GM10847 (cell line): Measurements from ENCODE around the gene KDSR.

Experiments used
- POLR2A ChIP-seq: IDR thresholded peaks from 2 replicates; pipeline ENCODE4 v1.6.1; 2011; ENCODE audit not compliant: insufficient read length; ENCODE audit errors: extremely low read depth

The KDSR gene

GRCh38 chr18:63376538-63376937 is 9.5 kb upstream of the KDSR start:
- TF ChIP-seq POLR2A, result no peak

- no peak for TF ChIP-seq POLR2A
These were observed 7.5 kb upstream of the KDSR start for GRCh38 chr18:63374540-63374939.

- TF ChIP-seq POLR2A, result no peak
These were observed 6.2 kb upstream of the KDSR start for GRCh38 chr18:63373161-63373560.

DNA sequence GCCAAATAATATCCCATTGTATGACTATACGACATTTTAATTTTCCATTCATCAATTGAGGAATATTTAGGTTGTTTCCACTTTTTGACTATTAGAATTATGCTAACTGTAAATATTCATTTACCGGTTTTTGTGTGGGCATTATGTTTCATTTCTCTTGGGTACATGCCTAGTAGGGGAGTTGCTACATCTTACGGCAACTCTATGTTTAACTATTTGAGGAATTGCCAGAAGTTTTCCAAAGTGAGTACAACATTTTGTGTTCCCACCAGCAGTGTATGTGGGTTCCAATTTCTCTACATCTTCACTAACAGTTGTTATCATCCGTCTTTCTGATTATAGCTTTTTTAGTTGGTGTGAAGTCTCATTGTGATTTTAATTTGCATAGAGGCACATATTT is 1.6 kb upstream of the KDSR start:
- TF ChIP-seq POLR2A, result no peak

GRCh38 chr18:63366213-63367052 is 573 bp downstream of the KDSR start:
- TF ChIP-seq POLR2A, result no peak

- TF ChIP-seq POLR2A, result no peak
These were observed 1.2 kb downstream of the KDSR start for GRCh38 chr18:63365876-63366212.

- no peak for TF ChIP-seq POLR2A
These were observed 3.1 kb downstream of the KDSR start for GRCh38 chr18:63363951-63364350.

GRCh38 chr18:63356272-63356896 is 10.6 kb downstream of the KDSR start:
- TF ChIP-seq POLR2A, result no peak

DNA sequence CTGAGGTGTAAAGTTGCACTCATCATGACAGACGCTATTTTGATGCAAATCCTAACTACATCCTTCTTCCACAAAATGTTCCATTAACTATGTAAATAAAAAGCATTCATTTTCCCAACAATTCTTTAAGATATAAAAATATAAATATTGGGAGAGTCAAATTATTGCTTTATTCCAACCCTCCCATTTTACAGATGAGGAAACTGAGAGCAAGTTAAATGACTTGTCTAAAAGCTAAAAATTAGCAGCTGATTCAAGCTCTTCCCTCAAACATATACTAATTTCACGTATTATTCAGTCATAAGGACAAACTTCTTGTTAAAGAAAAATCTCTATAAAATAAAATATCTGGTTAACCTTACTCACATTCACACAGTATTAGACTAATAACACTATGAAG is 16.8 kb downstream of the KDSR start:
- TF ChIP-seq POLR2A, result no peak

GRCh38 chr18:63348508-63349136 is 18.4 kb downstream of the KDSR start:
- TF ChIP-seq POLR2A, result no peak

DNA sequence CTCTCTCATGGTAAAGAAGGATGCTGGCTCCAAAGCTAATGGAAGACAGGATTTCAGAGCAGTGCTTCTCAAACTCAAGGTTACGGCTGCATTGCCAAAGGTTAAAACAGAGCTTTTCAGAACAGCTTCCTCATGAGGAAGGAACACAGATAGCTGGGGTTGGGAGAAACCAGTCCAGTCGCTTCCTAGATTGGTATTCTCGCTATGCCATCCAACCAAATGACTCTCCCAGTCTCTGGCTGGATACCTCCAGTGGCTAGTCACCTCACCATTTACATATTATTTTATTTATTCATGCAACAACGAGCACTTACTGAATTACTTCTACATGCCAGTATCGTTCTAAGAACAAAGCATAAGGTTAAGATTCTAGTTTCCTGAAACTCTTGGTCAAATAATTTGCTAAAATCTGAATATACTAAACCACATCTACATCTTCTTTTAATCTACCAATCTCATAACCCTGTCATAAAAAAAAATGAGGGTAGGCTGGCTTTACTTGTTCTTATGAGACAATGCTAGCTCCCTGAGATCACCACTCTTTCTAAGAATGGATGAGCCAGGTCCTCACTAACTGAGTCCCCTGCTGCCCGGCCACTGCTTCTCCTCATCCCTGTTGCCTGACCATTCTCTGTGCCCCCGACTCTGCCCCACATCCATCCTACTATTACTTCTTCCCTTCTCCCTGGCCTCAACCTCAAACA is 20.4 kb downstream of the KDSR start:
- TF ChIP-seq POLR2A, result no peak

GRCh38 chr18:63346031-63346430 is 21.0 kb downstream of the KDSR start:
- TF ChIP-seq POLR2A, result no peak

- no peak for TF ChIP-seq POLR2A
These were observed 22.1 kb downstream of the KDSR start for GRCh38 chr18:63344918-63345317.

DNA sequence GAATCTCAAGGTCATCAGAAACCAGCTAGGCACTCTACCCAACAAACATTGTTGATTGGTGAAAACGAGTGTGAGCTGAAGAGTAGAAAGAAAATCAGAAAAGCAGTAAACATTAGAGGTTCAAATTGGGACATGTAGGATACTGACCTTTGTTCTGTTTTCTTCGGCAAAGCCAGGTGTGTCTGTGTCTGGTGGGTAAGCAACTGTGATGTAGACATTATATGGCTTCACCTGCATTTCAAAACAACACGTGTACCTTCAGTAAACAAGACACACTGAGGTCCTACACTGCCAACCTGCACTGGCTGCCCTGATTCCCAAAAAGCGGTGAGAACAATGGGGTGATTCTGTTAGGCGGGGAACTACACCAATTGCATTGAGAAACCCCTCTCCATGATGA is 22.7 kb downstream of the KDSR start:
- TF ChIP-seq POLR2A, result no peak

DNA sequence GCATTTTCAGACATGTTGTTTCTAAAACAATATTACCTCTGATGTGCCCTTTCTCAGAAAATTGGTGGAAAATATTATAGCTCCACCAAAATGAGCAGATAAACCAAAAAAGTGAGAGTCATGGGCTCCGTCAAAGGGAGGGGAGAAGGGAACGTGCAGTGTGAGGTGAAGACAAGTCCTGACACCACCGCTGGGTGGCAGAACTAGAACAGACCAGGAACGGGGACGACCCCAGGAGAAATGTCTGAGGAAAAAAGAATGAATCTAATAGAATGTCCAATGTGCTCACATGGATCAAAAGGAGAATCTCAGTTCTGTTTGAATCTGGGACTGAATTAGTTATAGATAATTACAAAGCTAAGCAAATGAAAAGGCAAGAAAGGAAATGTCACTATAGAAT is 24.8 kb downstream of the KDSR start:
- TF ChIP-seq POLR2A, result no peak
